Activated CD4-positive, alpha-beta memory T cell treated with anti-CD3 and anti-CD28 coated beads for 36 hours (primary cell): ENCODE measurements around the gene UPF1. TPM values are rescaled to one million over a fixed set of nuclear protein-coding genes. Genes with fewer than 3 reads are reported as not detected.

Source experiments
- CTCF ChIA-PET: fragments of 350-600 bp; sonication (Branson Sonifier 250); formaldehyde crosslinking; loops from one replicate; lab custom pipeline; 2021; ENCODE audit warnings: antibody characterized with exemption, inconsistent platforms; lab: Charles Lee
- POLR2A ChIA-PET: fragments of 350-600 bp; sonication (Branson Sonifier 250); formaldehyde crosslinking; loops from one replicate; lab custom pipeline; 2021; ENCODE audit warnings: antibody characterized with exemption; lab: Charles Lee
- DNase-seq: peaks from one replicate; pipeline ENCODE4 v3.0.0-alpha.2; 2020
- H3K27ac Mint-ChIP-seq: one replicate; pipeline ENCODE4 v1.8.0; 2021; ENCODE audit warnings: mixed read lengths
- H3K27me3 Mint-ChIP-seq: one replicate; pipeline ENCODE4 v1.8.0; 2021; ENCODE audit warnings: mixed read lengths
- H3K36me3 Mint-ChIP-seq: one replicate; pipeline ENCODE4 v1.8.0; 2021; ENCODE audit warnings: mixed read lengths
- H3K4me1 Mint-ChIP-seq: one replicate; pipeline ENCODE4 v1.8.0; 2021; ENCODE audit warnings: low read depth, mixed read lengths
- H3K4me3 Mint-ChIP-seq: one replicate; pipeline ENCODE4 v1.8.0; 2021; ENCODE audit warnings: mild to moderate bottlenecking, mixed read lengths
- H3K9me3 Mint-ChIP-seq: one replicate; pipeline ENCODE4 v1.8.0; 2021; ENCODE audit warnings: mixed read lengths
- intact Hi-C: fragments of 100-400 bp; cut with micrococcal nuclease; formaldehyde crosslinking; loops from one replicate; pipeline ENCODE4 v1.15.1; 2023
- total RNA-seq, 2 experiments: library from RNA; stranded (reverse); gene quantifications; one replicate each; pipeline ENCODE4 v1.2.3, GENCODE V29; 2021

Gene UPF1
- total RNA-seq, 2 experiments from 2014 or later, result 71.7 to 77.2 TPM

DNA sequence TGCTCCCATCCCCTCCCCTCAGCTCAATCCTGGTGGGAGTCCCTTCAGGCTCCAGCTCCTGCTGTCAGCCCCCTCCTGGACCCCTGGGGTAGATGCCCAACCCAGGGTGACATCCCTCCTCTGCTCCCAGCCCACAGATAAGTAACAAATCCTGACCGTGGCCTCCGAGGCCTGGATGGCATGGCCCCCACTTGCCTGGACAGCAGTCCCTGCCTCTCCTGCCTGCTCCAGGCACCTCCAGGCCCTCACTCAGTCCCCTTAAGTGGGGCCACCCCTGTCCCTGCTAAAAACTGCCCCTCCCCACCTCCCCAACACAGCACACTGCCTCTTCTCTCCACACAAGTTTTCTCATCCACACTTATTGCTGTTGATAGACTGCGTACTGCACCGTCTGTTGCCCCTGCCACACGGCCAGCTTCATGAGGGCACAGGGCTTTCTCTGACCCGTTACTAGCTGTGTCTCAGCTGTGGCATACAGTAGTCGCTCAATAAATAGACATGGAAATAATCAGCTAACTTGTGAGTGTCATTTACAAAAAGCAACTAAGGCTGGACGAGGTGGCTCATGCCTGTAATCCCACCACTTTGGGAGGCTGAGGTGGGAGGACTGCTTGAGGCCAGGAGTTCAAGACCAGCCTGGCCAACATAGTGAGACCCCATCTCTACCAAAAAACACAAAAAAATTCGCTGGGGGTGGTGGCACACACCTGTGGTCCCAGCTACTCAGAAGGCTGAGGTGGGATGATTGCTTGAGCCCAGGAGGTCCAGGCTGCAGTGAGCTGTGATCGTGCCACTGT lies 58.4 kb downstream of the UPF1 start:
- Mint-ChIP-seq H3K27ac (no peak overlapping the region), H3K36me3 (no peaks in the 10 kb centered on the region), H3K9me3 (no peaks in the 10 kb centered on the region), H3K4me3 (no peak overlapping the region), H3K4me1 (no peaks in the 10 kb centered on the region), H3K27me3 (peaks cover 9% of the 10 kb centered on the region)
- ChIA-PET CTCF (no interaction called here), POLR2A (no interaction called here)
- no peak for DNase-seq
- intact Hi-C loops, result no loop called here

DNA sequence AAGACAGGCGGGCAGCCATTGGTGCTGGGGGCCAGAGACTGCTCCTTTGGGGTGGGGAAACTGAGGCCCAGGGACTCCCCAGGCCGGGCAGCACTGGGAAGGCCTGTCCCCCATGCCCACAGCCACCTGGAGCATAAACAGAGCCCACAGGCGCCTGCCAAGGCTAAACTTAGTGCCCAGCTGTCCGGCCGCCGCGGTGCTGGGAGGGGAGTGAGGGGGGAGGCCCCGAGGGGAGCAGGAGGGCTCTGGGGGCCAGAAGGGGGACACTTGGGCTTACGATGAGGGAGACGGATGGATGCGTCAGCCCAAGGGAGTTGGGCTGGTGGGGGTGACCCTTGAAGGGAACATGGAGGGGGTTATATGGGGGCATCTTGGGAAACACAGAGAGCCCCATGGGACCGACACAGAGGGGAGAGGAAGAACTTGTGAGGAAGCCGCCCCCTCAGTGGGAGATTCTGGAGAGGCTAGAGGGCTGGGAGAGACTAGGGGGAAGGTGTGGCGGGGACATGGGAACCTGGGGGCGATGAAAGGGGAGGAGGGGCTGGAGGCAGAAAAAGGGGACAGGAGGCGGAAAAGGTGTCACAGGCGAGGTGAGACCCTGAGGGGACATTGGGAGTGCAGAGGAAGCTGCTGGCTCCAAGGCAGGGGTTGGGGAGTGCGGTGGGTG lies 62.0 kb downstream of the UPF1 start:
- Mint-ChIP-seq H3K4me3 (no peak overlapping the region), H3K27ac (no peak overlapping the region), H3K4me1 (peaks cover 5% of the 10 kb centered on the region), H3K27me3 (peaks cover 23% of the 10 kb centered on the region), H3K9me3 (no peaks in the 10 kb centered on the region), H3K36me3 (no peaks in the 10 kb centered on the region)
- CTCF ChIA-PET, result no interaction called here
- no peak for DNase-seq
- intact Hi-C loops, result no loop called here
- POLR2A ChIA-PET, result no interaction called here

DNA sequence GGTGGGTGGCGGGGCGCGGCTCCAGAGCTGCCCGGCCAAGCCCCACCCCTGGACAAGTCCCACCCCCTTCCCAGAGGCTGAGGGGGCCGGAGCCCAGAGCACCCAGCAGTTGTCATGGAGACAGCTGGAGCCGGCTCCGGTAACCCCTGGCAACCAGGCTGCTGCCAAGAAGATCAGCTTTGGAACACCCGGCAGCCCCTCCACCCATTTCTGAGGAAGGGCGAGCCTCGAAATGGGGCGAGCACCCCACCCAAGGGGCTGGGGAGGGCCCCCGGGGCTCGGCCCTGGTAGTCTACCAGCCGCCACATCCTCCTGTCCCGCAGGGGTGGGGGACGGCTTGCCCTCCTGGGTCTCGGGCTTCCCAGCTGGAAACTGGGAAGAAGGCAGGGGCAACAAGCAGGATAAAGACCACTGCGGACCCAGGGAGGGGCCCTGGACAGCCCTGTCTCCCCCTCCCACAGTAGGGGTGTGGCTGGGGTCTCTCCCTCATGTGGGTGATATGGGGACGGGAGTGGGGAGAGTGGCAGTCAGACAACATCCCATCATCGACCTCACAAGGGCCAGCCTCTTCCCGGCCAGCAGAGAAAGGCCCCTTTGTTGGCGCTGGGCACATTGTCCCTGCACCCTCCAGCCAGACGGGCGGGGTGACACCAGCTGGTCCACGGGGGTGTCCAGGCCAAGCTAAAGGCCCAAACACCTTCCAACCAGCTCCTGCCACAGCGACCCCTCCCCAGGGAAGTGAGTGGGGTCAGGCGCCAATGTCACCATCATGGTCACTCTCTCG lies 62.7 kb downstream of the UPF1 start:
- DNase-seq, result no peak
- ChIA-PET POLR2A (no interaction called here), CTCF (no interaction called here)
- Mint-ChIP-seq H3K36me3 (no peaks in the 10 kb centered on the region), H3K4me3 (no peak overlapping the region), H3K27me3 (peaks cover 23% of the 10 kb centered on the region), H3K9me3 (no peaks in the 10 kb centered on the region), H3K4me1 (peaks cover 5% of the 10 kb centered on the region), H3K27ac (no peak overlapping the region)
- intact Hi-C loops, result no loop called here

DNA sequence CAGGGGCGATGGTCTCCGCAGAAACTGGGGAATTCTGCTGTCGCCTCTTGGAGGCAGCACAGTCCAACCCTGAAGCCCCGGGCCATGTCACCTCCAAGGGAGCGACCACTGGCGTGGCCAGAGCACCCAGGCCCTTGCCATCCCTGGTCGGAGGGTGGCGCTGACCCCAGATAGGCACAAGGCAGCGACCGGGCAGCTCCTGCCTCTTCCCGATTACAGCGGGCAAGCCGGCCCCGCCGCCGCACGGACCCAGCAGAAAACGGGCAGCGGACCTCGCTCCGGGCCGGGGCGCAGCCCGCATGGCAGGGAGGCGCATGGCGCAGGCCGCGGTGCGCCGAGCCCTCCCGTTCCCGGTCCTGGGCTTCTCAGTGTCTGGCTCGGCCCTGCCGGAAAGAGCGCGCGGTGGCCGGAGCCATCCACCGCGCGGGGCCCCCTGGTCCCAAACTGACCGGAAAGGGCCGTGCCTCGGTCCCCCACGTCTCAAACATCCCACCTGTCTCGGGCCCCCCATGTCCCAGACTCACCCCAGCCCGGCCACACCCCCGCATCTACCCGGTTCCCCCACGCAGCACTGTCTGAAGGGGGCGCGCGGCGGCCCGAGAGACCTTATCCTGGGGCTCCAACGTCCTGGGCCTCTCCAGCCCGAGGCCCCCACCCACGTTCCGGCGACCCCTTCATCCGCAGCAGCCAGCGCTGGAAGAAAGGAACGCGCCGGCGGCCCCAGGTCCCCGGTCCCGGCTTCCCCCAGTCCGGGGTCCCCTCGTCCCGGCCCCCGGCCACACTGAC lies 63.5 kb downstream of the UPF1 start:
- H3K4me3 Mint-ChIP-seq, result no peak overlapping the region
- intact Hi-C loops, result no loop called here
- H3K36me3 Mint-ChIP-seq, result peaks cover 4% of the 10 kb centered on the region
- no peaks in the 10 kb centered on the region for H3K9me3 Mint-ChIP-seq
- no peak overlapping the region for H3K27ac Mint-ChIP-seq
- ChIA-PET POLR2A (no interaction called here), CTCF (interaction anchor here (1.6 kb wide), 1 partner anchor 24 kb away, joined by 3 read pairs; the partner anchor contains the start of genes COPE and DDX49)
- peaks cover 5% of the 10 kb centered on the region for H3K4me1 Mint-ChIP-seq
- DNase-seq, result peak; percentile 29
- H3K27me3 Mint-ChIP-seq, result peaks cover 23% of the 10 kb centered on the region

DNA sequence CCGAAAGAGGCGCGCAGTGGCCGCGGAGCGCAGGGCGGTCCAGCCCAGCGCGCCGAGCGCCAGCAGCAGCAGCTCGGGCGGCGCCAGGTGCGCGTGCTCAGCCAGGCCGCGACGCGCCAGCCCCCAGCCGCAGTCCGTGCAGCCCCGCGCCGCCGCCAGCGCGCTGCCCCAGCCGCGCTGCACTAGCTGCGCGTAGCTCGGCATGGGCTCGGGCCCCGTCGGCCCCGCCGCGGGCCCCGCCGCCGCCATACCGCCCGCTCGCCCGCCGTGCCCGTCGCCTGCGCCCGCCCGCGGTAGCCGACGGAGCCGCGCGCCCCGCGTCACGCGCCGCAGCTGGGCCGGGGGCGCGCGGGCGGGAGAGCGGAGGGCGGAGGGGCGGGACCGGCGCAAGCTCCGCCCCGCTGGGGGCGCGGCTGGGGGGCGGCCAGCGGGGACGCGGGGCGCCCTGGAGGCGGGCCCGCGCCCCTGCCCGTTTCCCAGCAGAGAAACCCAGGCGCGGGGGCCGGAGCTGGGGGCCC lies 64.1 kb downstream of the UPF1 start, which contains the start of gene CERS1:
Gene CERS1, minus strand, starts transcription at position 335 of the 518 bp plus-strand sequence. Its CDS starts 86 bp downstream, at position 249.
- H3K27me3 Mint-ChIP-seq, result peaks cover 23% of the 10 kb centered on the region
- no peak within 1 kb of the TSS for H3K27ac Mint-ChIP-seq
- H3K4me3 Mint-ChIP-seq, result no peak within 1 kb of the TSS
- CTCF ChIA-PET, result interaction anchor here (1.0 to 1.6 kb wide), 2 partner anchors 23 to 49 kb away, joined by 3 read pairs; partner anchors contain the start of genes COPE and DDX49
- DNase-seq, result no peak
- H3K9me3 Mint-ChIP-seq, result no peaks in the 10 kb centered on the region
- POLR2A ChIA-PET, result no interaction called here
- intact Hi-C loops, result no loop called here
- H3K4me1 Mint-ChIP-seq, result peaks cover 5% of the 10 kb centered on the region
- H3K36me3 Mint-ChIP-seq, result peaks cover 7% of the 10 kb centered on the region

DNA sequence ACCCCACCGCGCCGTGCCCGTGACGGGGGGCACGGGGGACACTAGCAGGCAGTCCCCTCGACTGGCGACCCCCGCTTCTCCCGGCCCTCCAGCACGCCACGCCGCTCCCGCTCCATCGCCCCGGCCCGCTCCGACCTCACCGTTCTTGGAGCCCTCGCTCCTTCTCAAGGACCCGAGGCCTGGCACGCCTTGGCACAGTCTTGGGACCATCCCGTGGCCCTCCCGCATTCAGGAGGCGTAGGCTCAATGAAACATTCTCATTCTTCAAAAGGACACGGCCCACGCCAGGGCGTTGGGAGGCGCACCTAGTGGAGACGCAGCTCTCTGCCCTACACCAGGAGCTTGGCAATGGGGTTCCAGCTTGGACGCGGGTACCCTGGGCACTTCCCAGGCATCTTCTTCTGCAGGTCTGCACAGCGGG lies 64.7 kb downstream of the UPF1 start:
- Mint-ChIP-seq H3K9me3 (no peaks in the 10 kb centered on the region), H3K36me3 (peaks cover 11% of the 10 kb centered on the region), H3K27me3 (peaks cover 23% of the 10 kb centered on the region), H3K27ac (no peak overlapping the region), H3K4me3 (no peak overlapping the region), H3K4me1 (peaks cover 5% of the 10 kb centered on the region)
- intact Hi-C loops, result no loop called here
- no peak for DNase-seq
- ChIA-PET POLR2A (no interaction called here), CTCF (interaction anchor here (1.0 to 1.6 kb wide), 2 partner anchors 23 to 49 kb away, joined by 3 read pairs; partner anchors contain the start of genes COPE and DDX49)

DNA sequence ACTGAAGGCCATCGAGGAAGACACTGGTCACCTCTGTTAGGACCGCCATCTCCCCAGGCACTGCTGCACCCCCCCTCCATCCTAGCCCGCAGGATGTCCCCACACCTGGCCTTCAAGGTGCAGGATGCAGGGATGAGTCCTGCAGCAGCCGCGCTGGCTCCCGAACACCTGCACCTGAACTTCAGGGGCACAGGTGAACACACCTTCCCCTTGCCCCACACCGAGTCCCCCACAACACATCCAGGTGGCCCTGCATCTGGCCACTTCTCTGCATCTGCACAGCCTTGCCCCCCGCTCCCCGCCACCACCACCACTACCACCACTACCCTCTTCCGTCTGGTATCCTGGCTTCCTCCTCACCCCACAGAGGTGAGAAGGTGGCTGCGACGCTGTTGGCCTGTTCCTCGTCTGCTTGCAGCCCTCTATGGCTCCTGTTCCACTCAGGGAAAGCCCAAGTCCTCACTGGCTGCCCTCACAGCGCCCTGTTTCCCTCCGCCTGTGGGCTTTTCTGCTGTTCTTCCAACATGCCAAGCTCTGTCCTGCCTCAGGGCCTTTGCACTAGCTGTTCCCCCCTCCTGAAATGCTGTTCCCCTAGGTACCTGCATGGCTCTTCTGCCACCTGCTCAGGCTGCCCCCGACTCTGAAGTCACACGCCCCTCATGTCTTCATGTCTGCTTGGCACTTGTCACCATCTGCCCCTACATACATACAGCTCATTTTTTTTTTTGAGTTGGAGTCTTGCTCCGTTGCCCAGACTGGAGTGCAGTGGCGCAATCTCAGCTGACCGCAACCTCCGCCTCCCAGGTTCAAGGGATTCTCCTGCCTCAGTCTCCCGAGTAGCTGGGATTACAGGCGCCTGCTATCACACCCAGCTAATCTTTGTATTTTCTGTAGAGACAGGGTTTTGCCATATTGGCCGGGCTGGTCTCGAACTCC lies 65.6 kb downstream of the UPF1 start:
- intact Hi-C loops, result no loop called here
- Mint-ChIP-seq H3K4me3 (no peak overlapping the region), H3K27ac (no peak overlapping the region), H3K9me3 (no peaks in the 10 kb centered on the region), H3K36me3 (peaks cover 13% of the 10 kb centered on the region), H3K4me1 (peaks cover 5% of the 10 kb centered on the region), H3K27me3 (peaks cover 23% of the 10 kb centered on the region)
- CTCF ChIA-PET, result interaction anchor here (1.0 kb wide), 2 partner anchors 50 to 68 kb away, joined by 3 to 4 read pairs; no protein-coding TSS in a partner anchor
- DNase-seq, result no peak
- POLR2A ChIA-PET, result no interaction called here

DNA sequence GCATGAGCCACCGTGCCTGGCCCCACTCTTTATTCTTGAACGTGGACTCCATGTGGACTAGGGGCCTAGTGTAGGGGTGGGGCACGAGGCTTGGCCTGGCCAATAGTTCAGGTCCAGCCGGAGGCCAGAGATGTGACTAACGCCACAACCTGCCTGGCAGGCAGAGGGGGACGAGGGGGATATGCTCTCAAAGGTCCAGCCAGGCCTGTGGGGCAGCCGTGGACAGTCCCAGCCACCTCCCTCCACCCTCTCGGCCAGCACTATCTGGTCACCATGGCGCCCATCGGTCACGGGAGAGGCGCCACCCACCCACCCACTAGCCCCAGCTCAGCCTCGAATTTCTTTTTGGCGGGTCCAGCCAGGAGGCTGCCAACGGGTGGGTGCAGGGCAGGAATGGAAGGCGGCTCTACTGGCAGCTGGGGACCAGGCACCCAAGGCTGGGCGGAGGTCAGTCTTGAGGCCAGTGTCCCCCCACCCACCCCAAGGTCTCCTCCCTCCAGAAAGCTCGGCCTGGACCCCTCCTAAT lies 66.4 kb downstream of the UPF1 start:
- no peaks in the 10 kb centered on the region for H3K9me3 Mint-ChIP-seq

DNA sequence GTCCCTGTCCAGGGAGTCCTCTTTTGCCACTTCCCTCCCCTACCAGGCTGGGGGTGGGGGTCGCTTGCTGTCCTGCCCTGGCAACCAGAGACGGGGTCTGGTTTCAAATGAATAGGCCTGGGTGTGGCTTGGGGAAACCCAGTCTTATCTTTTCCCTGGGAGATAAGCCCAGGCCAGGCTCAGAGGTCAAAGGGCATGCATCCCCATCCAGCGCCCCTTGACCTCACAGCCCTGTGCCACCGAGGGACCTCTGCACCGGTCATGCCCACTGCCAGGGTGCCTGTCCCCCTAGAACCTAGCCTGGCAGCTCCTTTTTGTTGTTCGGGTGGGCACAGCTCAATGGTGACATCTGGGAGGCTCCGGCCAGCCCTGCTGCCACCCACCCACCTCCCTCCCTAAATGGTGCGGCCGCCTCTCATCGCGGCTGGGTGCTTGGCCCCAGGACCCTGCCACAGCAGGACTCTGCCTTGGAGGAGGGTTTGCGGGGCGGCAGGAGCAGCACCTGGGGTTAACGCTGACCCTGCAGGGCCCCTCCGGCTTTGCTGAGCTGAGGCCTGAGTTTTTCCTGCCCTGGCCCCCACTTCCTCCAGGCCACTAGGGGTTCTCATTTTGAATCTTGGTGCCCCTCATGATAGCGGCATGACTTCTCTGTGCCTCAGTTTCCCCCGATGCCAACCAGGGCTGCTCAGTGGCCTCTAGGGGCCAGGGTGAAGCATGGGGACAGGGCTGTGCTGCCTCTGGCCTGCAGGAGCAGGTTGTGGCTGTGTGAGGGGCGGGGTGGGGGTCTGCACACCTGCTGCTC lies 67.0 kb downstream of the UPF1 start:
- ChIA-PET POLR2A (no interaction called here), CTCF (interaction anchor here (1.0 kb wide), 1 partner anchor 70 kb away, joined by 4 read pairs; no protein-coding TSS in a partner anchor)
- intact Hi-C loops, result no loop called here
- Mint-ChIP-seq H3K4me1 (peaks cover 5% of the 10 kb centered on the region), H3K27me3 (peaks cover 22% of the 10 kb centered on the region), H3K9me3 (no peaks in the 10 kb centered on the region), H3K27ac (no peak overlapping the region), H3K4me3 (no peak overlapping the region), H3K36me3 (peaks cover 15% of the 10 kb centered on the region)
- DNase-seq, result no peak

More for the DNA sequence above, 66.4 kb downstream of the UPF1 start:
- H3K36me3 Mint-ChIP-seq, result peaks cover 13% of the 10 kb centered on the region
- DNase-seq, result no peak
- no peak overlapping the region for H3K27ac Mint-ChIP-seq
- POLR2A ChIA-PET, result no interaction called here
- H3K4me1 Mint-ChIP-seq, result peaks cover 5% of the 10 kb centered on the region
- CTCF ChIA-PET, result interaction anchor here (1.0 kb wide), 1 partner anchor 69 kb away, joined by 4 read pairs; no protein-coding TSS in a partner anchor
- intact Hi-C loops, result no loop called here
- no peak overlapping the region for H3K4me3 Mint-ChIP-seq
- H3K27me3 Mint-ChIP-seq, result peaks cover 23% of the 10 kb centered on the region
